Raji (cell line): Measurements from ENCODE around the gene KLF14.

Experiments
- POLR2A ChIP-seq: IDR thresholded peaks from 2 replicates; pipeline ENCODE4 v1.6.1; 2011; ENCODE audit warnings: low read depth, low read length, control low read depth; ENCODE audit not compliant: insufficient read depth

Gene KLF14

GRCh38 chr7:130733931-130734814, at the start of gene KLF14:
Gene KLF14 (minus strand): TSS chr7:130734207. CDS start chr7:130734033, 174 bp downstream.
- no peak for TF ChIP-seq POLR2A

DNA sequence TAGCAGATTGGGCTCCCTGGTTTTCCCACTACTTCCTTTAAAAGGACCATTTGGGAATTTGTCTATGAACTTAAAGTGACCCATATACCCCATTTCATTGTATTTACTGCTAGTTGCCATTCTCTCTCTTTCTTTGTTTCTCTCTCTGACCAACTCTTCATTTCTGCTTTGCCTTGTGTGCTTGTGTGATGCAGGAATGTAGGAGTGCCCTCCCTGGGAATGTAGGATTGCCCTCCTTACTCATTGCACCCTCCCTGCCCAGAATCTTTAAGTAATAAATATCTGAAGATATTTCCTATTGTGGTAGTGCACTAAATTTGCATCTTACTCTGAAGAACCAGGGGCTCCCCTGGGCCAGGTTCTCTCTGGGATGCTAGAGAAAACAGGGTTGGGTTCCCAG, 47.3 kb upstream of the KLF14 start:
- no peak for TF ChIP-seq POLR2A

DNA sequence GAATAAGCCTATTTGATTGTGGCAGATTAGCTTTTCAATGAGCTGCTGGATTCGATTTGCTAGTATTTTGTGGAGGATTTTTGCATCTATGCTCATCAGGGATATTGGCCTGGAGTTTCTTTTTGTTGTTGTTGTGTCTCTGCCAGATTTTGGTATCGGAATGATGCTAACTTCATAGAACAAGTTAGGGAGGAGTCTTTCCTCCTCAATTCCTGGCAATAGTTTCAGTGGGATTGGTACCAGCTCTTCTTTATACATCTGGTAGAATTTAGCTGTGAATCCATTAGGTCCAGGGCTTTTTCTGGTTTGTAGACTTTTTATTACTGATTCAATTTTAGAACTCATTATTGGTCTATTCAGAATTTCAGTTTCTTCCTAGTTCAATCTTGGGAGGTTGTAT, 43.4 kb upstream of the KLF14 start:
- no peak for TF ChIP-seq POLR2A

- no peak for TF ChIP-seq POLR2A
Measured at GRCh38 chr7:130768854-130769253, 34.8 kb upstream of the KLF14 start.

GRCh38 chr7:130758429-130759056, 24.5 kb upstream of the KLF14 start:
- no peak for TF ChIP-seq POLR2A

DNA sequence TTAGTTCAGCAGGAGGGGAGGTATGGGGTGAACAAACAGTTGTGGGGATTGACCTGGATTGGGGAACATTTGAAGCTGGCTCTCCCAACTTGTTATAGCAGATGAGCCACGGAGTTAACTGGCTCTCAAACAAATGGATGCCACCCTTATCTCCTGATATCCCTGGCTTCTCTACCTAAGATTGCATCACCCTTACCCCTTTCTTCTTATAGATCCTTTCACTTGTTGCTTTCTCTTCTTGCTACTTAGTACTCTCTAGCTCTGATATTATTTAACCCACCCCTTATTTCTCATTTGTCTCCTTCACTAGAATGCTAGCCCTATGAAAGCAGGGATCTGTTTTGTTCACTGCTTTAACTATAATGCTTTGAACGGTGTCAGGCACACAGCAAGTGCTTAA, 22.3 kb upstream of the KLF14 start:
- TF ChIP-seq POLR2A: no peak

GRCh38 chr7:130752424-130752823, 18.4 kb upstream of the KLF14 start:
- no peak for TF ChIP-seq POLR2A

GRCh38 chr7:130750755-130751154, 16.7 kb upstream of the KLF14 start:
- no peak for TF ChIP-seq POLR2A

- TF ChIP-seq POLR2A: no peak
Measured at GRCh38 chr7:130748531-130749389, 14.8 kb upstream of the KLF14 start.

- TF ChIP-seq POLR2A: no peak
Measured at GRCh38 chr7:130741331-130741995, 7.5 kb upstream of the KLF14 start.

DNA sequence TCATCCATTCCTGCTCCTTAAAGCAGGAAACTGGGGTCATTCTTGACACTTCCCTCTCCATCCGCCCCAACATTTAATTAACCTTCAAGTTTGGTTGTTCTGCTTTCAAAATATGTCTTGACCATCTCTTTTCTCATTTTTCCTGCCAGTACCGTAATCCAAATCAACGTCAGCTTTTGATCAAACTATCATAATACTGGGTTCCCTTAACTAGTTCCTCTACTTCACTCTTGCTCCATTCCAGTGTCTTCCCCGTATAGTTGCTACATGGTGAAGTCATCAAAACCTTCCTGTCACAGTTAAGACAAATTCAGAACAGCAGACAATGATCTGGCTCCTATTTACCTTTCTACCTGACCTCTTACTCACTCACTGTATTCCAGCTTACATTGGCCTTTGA, 6.6 kb upstream of the KLF14 start:
- TF ChIP-seq POLR2A: no peak

DNA sequence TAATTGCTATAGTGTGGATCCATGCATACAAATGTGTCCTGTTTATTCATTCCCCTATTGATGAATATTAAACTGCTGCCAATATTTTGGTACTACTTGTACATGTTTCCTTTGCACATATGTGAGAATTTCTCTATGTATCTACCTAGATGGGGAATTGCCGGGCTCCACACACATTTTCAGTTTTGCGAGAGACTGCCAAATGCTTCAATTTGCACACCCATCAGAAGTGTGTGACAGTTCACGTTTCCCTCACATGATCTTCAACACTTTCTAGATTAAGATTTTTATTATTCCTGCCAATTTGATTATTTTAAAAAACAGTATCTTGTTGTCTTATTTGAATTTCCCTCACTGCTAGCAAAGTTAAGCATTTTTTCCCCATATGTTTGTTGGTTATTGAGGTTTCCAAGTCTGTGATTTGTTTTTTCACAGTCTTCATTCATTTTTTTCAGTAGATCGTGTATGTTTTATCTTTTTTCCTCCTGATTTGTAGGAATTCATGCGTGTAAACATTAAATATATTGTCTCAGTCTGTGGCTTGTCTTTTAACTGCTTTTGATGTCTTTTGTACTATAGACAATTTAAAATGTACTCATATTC, 2.4 kb upstream of the KLF14 start:
- TF ChIP-seq POLR2A: no peak

DNA sequence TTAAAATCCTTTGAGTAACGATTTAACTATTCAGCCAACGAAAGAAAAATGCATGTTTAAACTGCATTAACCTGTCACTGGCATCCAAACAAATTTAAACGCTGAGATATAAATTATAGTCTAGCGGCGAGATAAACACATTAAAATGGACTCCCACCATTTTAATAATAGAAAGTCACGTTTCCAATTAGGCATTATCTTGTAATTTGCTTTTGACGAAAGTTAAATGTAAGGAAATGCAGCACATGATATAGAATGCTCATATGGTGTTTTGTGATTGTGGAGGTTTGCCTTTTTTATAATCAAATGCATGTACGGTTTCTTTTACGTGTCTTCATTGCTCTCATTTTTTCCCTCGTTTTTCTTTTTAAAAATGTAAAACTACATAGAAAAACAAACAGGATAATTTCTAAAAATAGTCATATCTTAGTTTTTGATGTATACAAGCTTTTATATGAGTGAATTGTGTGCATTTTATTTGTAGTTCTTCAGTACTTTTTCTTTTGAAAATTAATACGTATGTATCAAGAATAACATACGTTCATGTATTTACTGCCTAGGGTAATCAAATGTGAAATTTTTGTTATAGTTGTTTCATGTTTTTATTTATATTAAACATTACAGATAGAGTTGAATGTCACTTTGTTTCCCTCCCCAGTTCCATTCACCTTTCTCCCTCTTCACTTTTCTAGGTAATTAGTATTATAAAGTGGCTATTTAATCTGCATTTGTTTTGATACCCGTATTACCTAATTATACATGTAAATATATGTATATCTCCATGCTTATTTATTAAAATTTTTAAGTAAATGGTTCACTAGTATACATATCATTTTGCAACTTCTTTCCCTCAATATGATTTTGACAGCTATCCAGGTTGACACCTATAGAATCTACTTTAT, 1.1 kb upstream of the KLF14 start:
- TF ChIP-seq POLR2A: no peak
